ENCODE measurements around the gene DNAJB8. TPM values are rescaled to one million over a fixed set of nuclear protein-coding genes. Genes with fewer than 3 reads are reported as not detected.

The DNAJB8 gene
- not detected in 2 replicates for total RNA-seq

DNA sequence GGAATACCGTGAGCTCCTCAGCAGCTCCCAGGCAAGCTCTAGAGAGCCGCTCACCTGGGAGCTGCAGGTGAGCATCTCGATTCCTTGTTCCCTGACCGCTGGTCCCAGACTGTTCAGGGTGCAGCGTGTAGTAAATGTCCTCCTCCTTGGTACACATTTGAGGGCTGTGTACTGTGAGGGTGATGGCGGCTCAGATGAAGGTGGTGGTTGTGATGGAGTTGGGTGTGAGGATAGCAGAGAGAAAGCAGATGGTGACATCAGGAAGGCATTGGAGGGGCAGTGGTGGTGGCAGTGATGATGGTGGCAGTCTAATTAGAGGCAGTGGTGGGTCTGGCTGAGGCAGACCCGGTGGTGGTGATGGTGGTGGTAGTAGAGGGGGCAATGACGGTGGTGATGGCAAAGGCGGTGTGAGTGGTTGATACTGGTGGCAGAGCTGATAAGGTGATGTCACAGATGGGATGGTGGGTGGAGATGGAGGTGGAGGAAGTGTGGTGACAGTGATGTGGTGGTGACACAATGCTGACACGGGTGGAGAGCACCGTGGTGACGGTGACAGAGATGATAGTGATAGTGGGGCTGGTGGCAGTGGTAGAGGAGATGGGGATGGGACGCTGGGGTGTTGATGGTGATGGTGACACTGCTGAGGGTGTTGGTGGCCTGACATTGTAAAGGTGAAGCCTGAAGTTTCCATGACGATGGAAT, at the start of gene DNAJB8:
Gene DNAJB8, minus strand, starts transcription at position 51 of the 702 bp plus-strand sequence. CDS start 3,645 bp downstream, outside the sequence.

GRCh38 chr3:128492671-128493569, 26.2 kb upstream of the DNAJB8 start, which contains the start of gene GATA2:
GATA2 (minus strand) TSS chr3:128493201; CDS start chr3:128487031, 6,170 bp downstream.

Other genes with a start within 250 kb of the DNAJB8 start
- 4.6 and 5.1 TPM in 2 replicates for gene GATA2, start 26.3 kb upstream of the DNAJB8 start, total RNA-seq
- gene RPN1, start 183.9 kb upstream of the DNAJB8 start, total RNA-seq: 248 and 259 TPM in 2 replicates

Measured in cardiac ventricle fibroblast (primary cell).